NT2/D1 (cell line): ENCODE data around the gene IGLL5.

Experiments used
- YY1 ChIP-seq: IDR thresholded peaks from 2 replicates; pipeline ENCODE4 v1.6.1; 2011; ENCODE audit not compliant: insufficient read length, insufficient read depth
- ZNF274 ChIP-seq: IDR thresholded peaks from 2 replicates; pipeline ENCODE4 v1.6.1; 2011; ENCODE audit warnings: mild to moderate bottlenecking, low read depth, low read length

DNA sequence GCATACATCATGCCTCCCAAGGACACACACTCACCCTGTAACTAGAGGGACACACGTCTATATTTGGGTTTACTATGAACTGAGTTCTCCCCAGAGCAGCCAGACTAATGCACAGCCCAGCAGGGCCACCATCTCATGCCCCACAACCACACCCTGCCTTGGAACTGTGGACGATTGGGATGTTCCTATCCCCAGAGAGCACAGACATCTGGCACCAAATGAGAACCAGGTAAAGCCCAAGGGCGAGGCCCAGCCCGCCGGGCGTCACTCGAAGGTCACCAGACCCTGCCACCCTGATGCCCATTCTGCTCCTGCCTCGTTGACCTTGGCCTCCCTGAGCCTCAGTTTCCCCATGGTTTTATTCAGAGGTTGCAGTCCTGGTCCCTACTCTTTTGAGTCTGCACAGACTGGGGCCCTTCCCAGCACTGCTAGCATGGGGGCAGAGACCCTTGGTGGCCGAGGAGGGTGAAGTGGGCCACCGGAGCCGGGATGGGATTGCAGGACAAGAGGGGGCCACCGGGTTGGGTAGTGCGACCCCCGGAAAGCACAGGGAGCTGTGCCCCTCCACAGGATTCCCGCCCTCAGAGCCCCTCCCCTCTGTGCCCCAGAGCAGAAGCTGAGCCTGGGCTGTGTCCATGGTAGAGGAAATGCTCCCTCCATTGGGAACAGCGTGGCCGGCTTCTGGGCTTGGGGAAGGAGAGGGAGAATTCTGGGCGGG is 56.8 kb downstream of the IGLL5 start:
- TF ChIP-seq YY1, result no peak
- TF ChIP-seq ZNF274, result no peak
